ENCODE results near the gene FERMT3.

- TF ChIP-seq CTCF (IDR thresholded peaks at IDR 0.05; ENCODE audit: low read length) (no peak), EZH2 (optimal IDR thresholded peaks at IDR 0.05; ENCODE audit: low read depth, low read length) (no peak), EZH2phosphoT487 (IDR thresholded peaks at IDR 0.05; ENCODE audit: low read length) (no peak)
Observed at GRCh38 chr11:64241491-64242374, 35.2 kb downstream of the FERMT3 start.

All from MM.1S (cell line).